ENCODE data around the gene SLIT3.
A peak's percentile ranks its signal among the peaks of the same experiment; 100 is the strongest.

Gene SLIT3

DNA sequence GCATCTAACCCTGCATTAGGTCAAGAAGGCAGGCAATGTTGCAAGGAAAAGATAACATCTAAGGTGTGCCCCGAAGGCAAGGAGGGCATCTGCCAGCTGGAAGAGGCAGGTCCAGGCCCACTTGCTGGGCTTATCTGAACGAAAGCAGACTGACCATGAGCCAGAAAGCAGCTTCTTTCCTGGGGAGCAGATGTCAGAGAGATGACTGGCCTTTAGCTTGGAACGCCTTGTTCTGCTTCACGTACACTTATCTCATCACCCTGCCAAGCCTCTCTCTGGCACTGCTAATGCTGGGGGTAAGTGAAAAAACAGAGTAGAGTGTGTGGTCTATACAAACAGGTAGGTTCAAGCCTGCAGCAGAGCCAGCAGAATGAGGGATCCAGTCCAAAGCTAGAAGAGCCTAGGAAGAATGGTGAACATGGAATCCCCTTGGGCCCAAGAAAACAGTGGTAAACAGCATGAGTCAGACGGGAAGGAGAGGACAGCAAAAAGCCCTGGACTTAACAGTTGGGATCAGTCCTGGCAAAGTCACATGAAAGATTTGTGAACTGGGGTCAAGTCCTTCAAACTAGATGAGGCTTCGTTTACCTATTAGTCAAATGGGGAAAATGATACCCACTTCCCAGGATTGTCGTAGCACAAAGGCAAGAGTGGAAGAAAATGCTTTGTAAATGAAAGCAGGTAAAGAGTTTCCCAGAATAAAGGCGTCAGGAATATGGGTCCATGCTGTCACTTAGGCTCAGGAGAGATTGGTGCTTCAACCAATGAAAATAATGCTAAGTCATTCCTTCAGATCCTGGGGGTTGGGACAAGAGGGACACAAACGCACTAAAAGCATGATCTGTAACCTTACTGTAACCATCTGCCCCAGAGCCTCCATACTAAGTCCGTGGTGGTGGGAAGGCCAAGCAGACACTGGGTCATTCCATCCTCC is 200.9 kb downstream of the SLIT3 start:
- DNase-seq = no peak

- DNase-seq = no peak
Observed at GRCh38 chr5:169098331-169099121, 202.4 kb downstream of the SLIT3 start.

DNA sequence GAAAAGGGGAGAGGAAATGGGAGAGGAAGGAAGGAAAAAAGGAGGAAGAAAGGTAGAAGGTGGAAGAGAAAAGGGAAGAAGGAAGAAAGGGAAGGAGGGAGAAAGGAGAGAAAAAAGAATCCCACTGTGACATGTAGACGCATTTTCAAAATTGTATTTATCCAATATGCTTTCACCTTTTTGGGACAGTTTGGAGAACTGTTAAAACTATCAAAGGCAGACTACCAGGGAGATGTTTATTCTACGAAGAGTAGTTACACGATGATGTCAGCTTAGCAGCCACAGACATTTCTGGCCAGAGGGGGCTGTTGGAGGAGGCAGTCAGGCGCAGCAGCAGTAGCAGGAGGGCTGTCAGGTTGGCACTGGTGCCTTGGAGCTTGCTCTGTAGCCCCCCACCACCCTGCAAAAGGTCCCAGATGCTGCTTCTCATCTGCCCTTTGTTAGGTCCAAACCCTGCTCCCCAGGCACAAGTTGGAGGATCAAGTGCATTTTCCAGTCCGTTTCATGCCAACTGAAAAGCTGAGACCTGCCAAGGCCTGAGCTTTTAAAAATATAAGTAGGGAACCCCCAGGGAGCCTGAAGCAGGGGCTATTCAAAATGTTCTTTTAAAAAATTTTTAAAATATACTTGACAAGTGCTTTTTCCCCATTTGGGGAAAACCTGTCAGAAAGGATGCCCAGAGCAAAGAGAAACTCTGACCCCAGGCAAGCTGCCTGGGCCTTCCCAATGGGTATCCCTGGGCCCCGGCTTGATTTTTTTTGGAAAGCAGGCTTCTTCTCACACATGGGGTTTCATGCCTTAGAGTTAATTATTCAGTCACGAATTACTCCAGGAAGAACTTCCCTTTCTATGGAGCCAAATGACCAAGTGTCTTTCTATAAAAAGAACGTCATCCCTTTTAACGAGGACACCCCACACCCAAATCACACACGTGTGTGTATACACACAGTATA is 203.3 kb downstream of the SLIT3 start:
- no peak for DNase-seq

GRCh38 chr5:169095976-169096375 is 205.0 kb downstream of the SLIT3 start:
- DNase-seq = no peak

- peak in 1 of 3 experiments; percentile 32 for DNase-seq
Observed at GRCh38 chr5:169095410-169095960, 205.5 kb downstream of the SLIT3 start.

GRCh38 chr5:169094586-169095409 is 206.1 kb downstream of the SLIT3 start:
- DNase-seq = no peak

- DNase-seq = no peak
Observed at GRCh38 chr5:169091396-169091980, 209.5 kb downstream of the SLIT3 start.

DNA sequence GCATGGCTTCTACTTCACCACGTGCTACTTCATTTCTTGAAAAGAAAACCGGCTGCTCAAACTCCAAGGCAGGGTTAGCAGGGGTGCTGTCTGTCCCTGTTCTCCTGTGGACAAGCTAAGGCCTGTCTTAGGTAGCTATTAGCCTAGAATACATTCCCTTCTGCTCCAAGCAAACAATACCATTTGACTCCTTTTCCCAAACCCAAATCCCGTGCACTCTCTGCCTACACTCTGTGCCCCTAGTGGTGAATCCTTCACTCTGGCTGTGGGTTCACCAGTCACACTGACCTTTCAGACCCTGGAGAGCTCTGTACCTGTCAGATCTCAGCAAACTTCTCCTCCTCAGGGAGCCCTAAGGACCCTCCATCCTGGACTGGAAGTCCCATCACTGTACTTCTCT is 211.6 kb downstream of the SLIT3 start:
- DNase-seq = no peak

- no peak for DNase-seq
Observed at GRCh38 chr5:169088028-169088725, 212.8 kb downstream of the SLIT3 start.

- DNase-seq = no peak
Observed at GRCh38 chr5:169085636-169086035, 215.3 kb downstream of the SLIT3 start.

GRCh38 chr5:169085212-169085611 is 215.7 kb downstream of the SLIT3 start:
- DNase-seq = no peak

GRCh38 chr5:169084775-169085174 is 216.2 kb downstream of the SLIT3 start:
- DNase-seq = no peak

DNA sequence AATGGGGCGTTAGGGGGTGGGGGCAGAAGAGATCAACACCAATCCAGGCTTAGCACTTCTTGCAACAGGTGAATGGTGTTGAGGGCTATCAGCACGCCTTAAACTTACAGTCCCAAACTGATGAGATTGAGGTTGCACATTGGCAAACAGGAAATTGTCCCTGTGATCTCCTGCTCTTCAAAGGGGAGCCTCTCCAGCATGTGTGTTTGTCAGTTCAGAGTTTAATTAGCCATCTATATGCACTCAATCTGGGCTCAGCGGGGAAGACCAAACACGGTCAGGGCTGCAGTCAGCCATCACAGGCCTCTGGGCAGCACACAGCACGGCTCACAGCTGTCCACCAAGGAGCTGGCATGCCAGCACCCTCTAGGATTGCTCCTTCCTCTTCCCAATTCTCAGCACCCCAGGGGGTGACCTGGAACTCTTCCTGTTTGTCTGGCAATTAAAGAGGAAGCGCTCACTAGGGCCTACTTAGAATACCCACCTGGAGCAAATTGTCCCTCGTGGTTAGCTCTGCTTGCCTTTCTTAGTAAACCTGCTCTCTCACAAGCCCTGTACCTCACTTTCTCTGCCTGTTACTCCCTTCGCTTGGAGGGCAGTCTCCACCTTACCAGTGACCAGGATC is 217.4 kb downstream of the SLIT3 start:
- peak in 1 of 3 experiments; percentile 48 for DNase-seq

GRCh38 chr5:169081000-169081724 is 219.8 kb downstream of the SLIT3 start:
- DNase-seq = no peak

DNA sequence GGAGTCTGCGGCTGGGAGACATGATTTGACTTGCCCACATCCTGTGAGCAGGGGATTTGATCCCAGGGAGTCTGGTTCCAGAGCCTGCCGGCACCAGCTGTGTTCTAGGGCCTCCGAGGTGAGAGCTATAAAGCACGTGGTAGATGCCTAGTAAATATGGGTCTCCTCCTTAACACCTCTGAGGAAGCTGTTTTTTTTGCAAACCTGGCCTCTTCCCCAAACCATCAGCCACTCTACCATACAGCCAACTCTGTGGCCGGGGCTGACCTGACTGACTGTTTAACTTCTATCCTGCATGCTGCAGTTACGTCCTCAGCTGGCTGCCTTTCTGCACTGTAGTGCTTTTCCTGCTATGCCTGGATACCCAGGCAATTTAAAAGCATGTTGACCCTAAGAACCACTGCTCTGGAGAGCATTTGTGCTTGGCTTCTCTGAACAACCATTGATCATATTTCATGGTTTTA is 220.5 kb downstream of the SLIT3 start:
- no peak for DNase-seq

DNA sequence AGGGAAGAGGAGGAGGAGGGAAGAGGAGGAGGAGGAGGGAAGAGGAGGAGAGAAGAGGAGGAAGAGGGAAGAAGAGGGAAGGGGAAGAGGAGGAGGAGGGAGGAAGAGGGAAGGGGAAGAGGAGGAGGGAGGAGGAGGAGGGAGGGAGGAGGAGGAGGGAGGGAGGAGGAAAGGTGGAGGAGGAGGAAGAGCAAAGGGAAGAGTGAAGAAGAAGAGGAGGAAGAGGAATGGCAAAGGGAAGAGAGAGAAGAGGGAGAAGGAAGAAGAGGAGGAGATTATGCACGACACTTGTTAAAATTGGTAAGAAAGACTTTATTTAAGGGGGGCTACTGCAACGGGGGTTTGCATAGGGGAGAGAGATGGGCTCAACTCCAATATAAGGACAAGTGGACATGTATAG is 221.2 kb downstream of the SLIT3 start:
- DNase-seq = no peak

DNA sequence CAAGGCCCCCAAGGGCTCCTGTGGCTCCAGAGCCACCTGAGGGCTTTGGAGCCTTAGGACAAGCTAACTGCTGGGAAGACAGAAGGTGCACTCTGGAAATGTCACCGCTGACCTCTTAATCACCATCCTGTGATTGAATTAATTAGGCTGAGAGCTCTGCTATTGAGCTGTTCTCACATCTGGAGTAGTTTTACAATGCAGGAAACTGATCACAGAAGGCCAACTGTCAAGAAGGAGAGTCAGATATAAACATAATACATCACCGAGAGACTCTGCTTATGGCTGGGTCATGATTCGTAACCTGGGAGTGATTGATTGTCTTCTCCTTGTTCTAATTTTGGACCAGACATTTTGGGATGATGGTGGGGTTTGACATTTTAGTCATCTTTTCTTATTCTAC is 226.1 kb downstream of the SLIT3 start:
- DNase-seq = no peak

GRCh38 chr5:169072233-169072632 is 228.7 kb downstream of the SLIT3 start:
- no peak for DNase-seq

GRCh38 chr5:169070413-169070812 is 230.5 kb downstream of the SLIT3 start:
- DNase-seq = no peak
